Measurements from ENCODE around the gene CAPRIN2.

The CAPRIN2 gene

DNA sequence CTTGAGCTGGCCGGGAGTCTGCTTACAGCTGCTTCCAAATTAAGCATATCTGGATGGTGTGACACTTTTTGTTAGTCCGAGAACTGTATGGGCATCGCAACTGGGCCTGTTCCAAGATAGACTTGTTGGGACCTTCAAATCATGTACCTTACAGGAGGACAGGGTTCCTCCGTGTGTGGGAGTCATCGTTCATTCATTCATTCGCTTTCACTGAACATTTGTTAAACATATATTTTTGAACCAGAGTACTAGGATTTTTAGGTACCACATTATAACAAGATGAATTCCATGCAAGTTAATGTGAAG, 58.7 kb downstream of the CAPRIN2 start:
- no peaks in the 10 kb centered on the region; the same call in 1 of the 2 replicates for H3K27me3 ChIP-seq (ENCODE audit: insufficient read depth, low read length)
- H3K9ac ChIP-seq (ENCODE audit: low read depth, low read length): peak overlapping the region; percentile 67; the same call in 1 of the 2 replicates
- peak overlapping the region; percentile 82 for H3K4me3 ChIP-seq (ENCODE audit: low read length)
- H3K4me1 ChIP-seq (ENCODE audit: insufficient read depth, low read length): peaks cover 8% of the 10 kb centered on the region; the same call in 1 of the 2 replicates
- no peaks in the 10 kb centered on the region for H3K9me3 ChIP-seq (ENCODE audit: insufficient read depth, low read depth, low read length)
- H3K36me3 ChIP-seq (ENCODE audit: insufficient read depth, low read depth, low read length): no peaks in the 10 kb centered on the region; the same call in 1 of the 2 replicates
- H3K27ac ChIP-seq (ENCODE audit: low read length): peak overlapping the region; percentile 37

DNA sequence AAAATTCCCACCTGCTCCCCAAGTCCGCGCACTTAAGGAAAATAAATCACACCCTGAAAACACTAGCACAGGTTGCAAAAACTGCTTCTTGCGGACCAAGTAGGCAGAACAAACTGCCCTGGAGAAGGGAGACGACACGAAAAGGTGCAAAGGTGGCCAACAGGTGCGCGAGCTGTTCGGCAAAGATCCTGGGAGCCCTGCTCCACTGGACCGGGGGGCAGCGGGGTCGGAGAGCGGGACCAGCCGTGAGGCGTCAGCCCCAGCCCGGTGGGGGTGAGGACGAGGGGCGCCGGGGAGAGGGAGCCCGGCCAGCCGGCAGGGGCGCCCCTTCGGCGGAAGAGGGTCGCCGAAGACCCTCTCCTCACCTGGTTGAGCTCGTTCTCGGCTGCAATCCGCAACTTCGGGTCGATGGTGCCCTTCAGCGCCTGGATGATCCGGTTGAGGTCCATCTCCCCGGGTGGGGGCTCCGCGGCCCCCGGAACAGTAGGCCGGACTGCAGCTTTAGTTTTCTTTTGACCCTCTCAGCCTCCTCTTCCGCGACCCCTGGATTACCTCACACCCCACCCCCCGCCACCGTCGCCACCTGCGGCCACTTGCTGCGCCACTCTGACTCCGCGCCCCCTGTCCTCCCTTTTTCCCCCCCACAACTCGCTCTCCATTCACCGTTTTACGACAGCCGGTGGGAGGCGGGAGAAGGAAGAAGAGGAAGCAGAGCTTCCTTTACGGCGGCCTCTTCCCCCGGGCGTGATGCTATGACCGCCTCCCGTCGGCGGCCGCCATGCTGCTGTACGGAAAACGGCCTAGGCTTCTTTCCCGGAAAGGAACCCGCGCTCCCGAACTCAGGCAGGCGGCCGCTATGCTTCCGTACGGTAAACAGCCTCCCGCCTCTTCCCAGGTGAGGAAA, 59.3 kb downstream of the CAPRIN2 start, which contains the start of gene IPO8:
IPO8 (minus strand) TSS at position 671 of the 904 bp plus-strand sequence; CDS start at position 449, 222 bp downstream.
- Histone ChIP-seq H3K9me3 (ENCODE audit: insufficient read depth, low read depth, low read length) (no peaks in the 10 kb centered on the region), H3K4me3 (ENCODE audit: low read length) (peak within 1 kb of the TSS; percentile 82), H3K36me3 (ENCODE audit: insufficient read depth, low read depth, low read length) (no peaks in the 10 kb centered on the region; the same call in 1 of the 2 replicates), H3K27me3 (ENCODE audit: insufficient read depth, low read length) (no peaks in the 10 kb centered on the region; the same call in 1 of the 2 replicates), H3K4me1 (ENCODE audit: insufficient read depth, low read length) (peaks cover 8% of the 10 kb centered on the region; the same call in 1 of the 2 replicates), H3K9ac (ENCODE audit: low read depth, low read length) (peak within 1 kb of the TSS; percentile 85), H3K27ac (ENCODE audit: low read length) (peak within 1 kb of the TSS; percentile 37)

DNA sequence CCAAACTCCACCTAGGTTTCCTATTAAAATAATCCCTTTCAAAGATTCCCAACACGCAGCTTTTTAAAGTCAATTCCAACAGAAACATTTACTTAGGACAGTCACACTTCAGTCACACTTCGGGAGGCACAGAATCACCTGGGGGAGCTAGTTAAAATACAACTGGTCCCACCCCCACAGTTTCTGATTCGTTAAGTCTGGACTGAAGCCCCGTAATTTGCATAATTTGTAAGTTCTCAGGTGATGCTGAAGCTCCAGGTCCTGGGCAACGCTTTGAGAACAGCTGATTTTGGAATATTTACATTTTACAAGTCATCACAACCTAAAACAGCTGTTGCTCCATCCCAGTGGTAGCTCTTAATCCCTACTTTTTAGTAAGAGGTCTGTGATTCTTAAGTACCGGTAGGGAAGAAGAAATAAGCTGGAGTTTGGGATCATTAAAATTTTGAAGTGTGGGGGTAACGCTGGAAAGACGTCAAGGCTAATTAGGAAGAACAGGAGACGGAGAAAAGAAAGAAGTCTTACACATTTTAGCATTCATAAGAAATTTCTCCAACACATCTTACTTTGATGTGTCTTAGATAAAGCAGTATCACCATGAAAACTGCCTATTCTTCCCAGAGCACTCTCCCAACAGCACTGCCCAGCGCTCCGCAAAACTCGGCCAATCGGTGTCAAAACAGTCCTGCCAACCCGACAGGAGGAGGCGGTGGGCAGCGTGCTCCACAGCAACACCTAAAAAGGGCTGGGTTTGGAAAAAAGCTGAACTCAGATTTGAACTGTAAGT, 60.1 kb downstream of the CAPRIN2 start:
- H3K27me3 ChIP-seq (ENCODE audit: insufficient read depth, low read length): no peaks in the 10 kb centered on the region; the same call in 1 of the 2 replicates
- peaks cover 8% of the 10 kb centered on the region; the same call in 1 of the 2 replicates for H3K4me1 ChIP-seq (ENCODE audit: insufficient read depth, low read length)
- peak overlapping the region; percentile 82 for H3K4me3 ChIP-seq (ENCODE audit: low read length)
- H3K9ac ChIP-seq (ENCODE audit: low read depth, low read length): peak overlapping the region; percentile 85; the same call in 1 of the 2 replicates
- H3K9me3 ChIP-seq (ENCODE audit: insufficient read depth, low read depth, low read length): no peaks in the 10 kb centered on the region
- peaks cover 4% of the 10 kb centered on the region; the same call in 1 of the 2 replicates for H3K36me3 ChIP-seq (ENCODE audit: insufficient read depth, low read depth, low read length)
- no peak overlapping the region for H3K27ac ChIP-seq (ENCODE audit: low read length)

DNA sequence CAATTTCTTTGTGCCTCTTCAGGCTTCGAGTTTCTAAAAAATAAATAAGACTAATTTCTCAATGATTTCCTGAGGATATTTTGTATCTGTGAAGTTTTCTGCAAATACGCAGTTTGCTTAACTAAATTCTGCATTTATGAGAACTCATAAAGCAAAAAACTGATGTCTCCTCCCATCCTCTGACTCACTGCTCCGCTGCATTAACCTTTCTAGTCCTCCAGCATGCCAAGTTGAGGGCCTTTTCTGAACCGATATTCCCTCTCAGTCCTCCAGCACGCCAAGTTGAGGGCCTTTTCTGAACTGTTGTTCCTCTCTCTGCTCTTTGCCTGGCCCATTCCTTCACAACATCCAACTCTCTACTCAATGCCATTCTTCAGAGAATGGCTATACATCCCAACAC, 62.3 kb downstream of the CAPRIN2 start:
- H3K9ac ChIP-seq (ENCODE audit: low read depth, low read length): no peak overlapping the region
- no peak overlapping the region for H3K27ac ChIP-seq (ENCODE audit: low read length)
- peaks cover 4% of the 10 kb centered on the region; the same call in 1 of the 2 replicates for H3K36me3 ChIP-seq (ENCODE audit: insufficient read depth, low read depth, low read length)
- no peaks in the 10 kb centered on the region; the same call in 1 of the 2 replicates for H3K27me3 ChIP-seq (ENCODE audit: insufficient read depth, low read length)
- H3K4me1 ChIP-seq (ENCODE audit: insufficient read depth, low read length): peaks cover 8% of the 10 kb centered on the region; the same call in 1 of the 2 replicates
- H3K4me3 ChIP-seq (ENCODE audit: low read length): no peak overlapping the region
- H3K9me3 ChIP-seq (ENCODE audit: insufficient read depth, low read depth, low read length): no peaks in the 10 kb centered on the region

DNA sequence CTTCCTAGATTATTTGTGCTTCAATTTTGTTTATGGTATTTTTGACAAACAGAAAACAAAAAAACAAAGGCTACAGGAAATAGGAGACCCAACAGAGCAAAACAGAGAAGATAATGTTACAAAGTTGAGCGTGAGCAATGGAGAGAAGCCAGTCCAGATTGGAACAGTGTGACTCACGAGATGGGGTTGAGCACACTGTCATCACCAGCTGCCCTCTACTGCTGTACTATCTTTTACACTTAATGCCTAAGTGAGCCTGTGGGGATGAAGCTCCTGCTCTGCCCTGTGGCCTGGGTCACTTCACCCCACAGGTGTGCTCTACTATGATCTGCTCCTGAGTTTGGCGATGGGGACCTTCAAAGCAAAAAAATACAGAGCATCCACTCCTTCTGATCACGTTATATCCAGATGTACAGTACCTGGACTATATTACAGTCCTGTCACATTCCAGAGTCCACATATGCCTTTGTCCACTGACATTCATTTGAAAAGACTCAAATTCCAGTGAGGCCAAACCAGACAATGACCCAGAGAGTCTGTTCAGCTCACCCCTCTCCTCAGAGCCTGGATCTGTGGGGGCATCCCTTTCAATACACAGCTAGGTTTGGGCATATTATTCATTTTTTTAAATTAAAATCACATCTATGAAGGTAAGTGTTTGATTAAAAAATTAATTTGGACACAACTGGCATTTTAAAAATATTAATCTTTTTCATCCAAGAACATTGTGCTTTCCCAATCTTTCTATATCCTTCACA, 63.5 kb downstream of the CAPRIN2 start:
- peaks cover 4% of the 10 kb centered on the region; the same call in 1 of the 2 replicates for H3K36me3 ChIP-seq (ENCODE audit: insufficient read depth, low read depth, low read length)
- H3K4me3 ChIP-seq (ENCODE audit: low read length): no peak overlapping the region
- H3K9me3 ChIP-seq (ENCODE audit: insufficient read depth, low read depth, low read length): no peaks in the 10 kb centered on the region
- H3K9ac ChIP-seq (ENCODE audit: low read depth, low read length): 0 out of 2 replicates have a peak overlapping the region, but pooled peaks have one; percentile 7
- H3K4me1 ChIP-seq (ENCODE audit: insufficient read depth, low read length): peaks cover 8% of the 10 kb centered on the region; the same call in 1 of the 2 replicates
- no peaks in the 10 kb centered on the region; the same call in 1 of the 2 replicates for H3K27me3 ChIP-seq (ENCODE audit: insufficient read depth, low read length)
- no peak overlapping the region for H3K27ac ChIP-seq (ENCODE audit: low read length)

DNA sequence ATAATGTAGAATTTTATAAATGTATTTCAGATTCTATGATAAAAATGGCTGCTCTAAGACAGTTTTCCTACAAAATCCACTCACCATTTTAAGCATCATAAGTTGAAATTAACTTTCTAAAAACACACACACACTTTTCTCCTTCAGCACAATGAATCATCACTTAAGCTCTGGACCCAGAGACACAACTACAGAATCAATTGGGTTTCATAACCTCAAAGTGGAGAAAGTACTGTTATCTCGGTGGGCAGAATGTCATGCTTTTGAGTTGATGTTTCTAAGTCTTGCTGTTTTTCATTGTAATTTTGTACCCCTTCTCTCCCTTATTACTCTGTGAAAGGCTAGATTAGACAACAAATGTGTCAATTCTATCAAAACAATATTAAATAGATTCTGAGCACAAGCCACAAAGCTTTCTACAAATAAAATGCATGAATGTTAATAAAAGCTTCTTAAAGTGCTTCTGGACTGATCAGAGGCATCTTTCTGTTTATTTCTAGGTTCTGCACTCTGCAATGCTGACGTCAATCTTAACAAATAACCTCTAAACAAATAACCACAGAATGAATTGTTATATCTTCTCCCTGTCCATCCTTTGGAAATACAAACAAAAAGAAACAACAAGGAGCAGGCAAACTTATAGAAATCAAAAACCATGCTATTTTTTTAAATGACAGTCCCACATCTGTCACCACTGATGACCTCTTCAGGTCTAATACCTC, 67.3 kb downstream of the CAPRIN2 start:
- Histone ChIP-seq H3K9me3 (ENCODE audit: insufficient read depth, low read depth, low read length) (no peaks in the 10 kb centered on the region), H3K9ac (ENCODE audit: low read depth, low read length) (no peak overlapping the region), H3K36me3 (ENCODE audit: insufficient read depth, low read depth, low read length) (peaks cover 18% of the 10 kb centered on the region), H3K4me1 (ENCODE audit: insufficient read depth, low read length) (0 out of 2 replicates have a peak, but pooled peaks cover 2% of the 10 kb centered on the region), H3K27me3 (ENCODE audit: insufficient read depth, low read length) (no peaks in the 10 kb centered on the region), H3K27ac (ENCODE audit: low read length) (no peak overlapping the region), H3K4me3 (ENCODE audit: low read length) (no peak overlapping the region)

DNA sequence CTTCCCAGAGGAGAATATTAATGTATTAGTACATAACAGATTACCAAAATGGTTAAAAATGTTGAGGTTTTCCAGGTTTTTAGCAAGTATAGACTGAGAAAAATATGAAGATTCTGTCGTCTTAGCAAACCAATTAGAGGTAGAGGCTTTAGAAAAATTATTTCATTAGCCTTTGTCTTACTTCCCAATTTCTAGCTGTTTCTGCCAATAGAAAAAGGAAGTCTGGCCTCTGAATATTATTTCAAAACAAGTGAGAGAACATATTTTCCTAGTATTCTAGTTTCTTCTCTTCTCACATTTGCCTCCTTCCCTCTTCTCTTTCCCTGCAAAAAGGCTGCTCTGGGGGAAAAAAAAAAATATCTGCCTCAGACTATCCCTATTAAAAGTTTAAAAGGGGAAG, 75.5 kb downstream of the CAPRIN2 start:
- H3K27me3 ChIP-seq (ENCODE audit: insufficient read depth, low read length): no peaks in the 10 kb centered on the region
- H3K4me1 ChIP-seq (ENCODE audit: insufficient read depth, low read length): no peaks in the 10 kb centered on the region
- no peaks in the 10 kb centered on the region for H3K9me3 ChIP-seq (ENCODE audit: insufficient read depth, low read depth, low read length)
- no peak overlapping the region for H3K27ac ChIP-seq (ENCODE audit: low read length)
- no peak overlapping the region for H3K4me3 ChIP-seq (ENCODE audit: low read length)
- peaks cover 48% of the 10 kb centered on the region for H3K36me3 ChIP-seq (ENCODE audit: insufficient read depth, low read depth, low read length)
- H3K9ac ChIP-seq (ENCODE audit: low read depth, low read length): no peak overlapping the region

DNA sequence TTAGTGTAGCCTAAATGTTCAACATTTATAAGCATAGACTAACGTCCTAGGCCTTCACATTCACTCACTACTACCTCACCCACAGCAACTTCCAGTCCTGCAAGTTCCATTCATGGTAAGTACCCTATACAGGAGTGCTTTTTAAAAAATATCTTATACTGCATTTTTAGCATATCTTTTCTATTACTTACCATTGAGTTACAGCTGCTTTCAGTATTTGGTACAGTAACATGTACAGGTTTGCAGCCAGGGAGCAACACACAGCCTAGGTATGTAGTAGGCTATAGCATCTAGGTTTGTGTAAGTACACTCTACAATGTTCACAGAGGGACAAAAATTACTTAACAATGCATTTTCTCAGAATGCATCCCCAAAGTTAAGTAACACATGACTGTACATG, 76.5 kb downstream of the CAPRIN2 start:
- Histone ChIP-seq H3K4me1 (ENCODE audit: insufficient read depth, low read length) (no peaks in the 10 kb centered on the region), H3K36me3 (ENCODE audit: insufficient read depth, low read depth, low read length) (peaks cover 45% of the 10 kb centered on the region), H3K27ac (ENCODE audit: low read length) (no peak overlapping the region), H3K27me3 (ENCODE audit: insufficient read depth, low read length) (no peaks in the 10 kb centered on the region), H3K9me3 (ENCODE audit: insufficient read depth, low read depth, low read length) (no peaks in the 10 kb centered on the region), H3K4me3 (ENCODE audit: low read length) (no peak overlapping the region), H3K9ac (ENCODE audit: low read depth, low read length) (no peak overlapping the region)

DNA sequence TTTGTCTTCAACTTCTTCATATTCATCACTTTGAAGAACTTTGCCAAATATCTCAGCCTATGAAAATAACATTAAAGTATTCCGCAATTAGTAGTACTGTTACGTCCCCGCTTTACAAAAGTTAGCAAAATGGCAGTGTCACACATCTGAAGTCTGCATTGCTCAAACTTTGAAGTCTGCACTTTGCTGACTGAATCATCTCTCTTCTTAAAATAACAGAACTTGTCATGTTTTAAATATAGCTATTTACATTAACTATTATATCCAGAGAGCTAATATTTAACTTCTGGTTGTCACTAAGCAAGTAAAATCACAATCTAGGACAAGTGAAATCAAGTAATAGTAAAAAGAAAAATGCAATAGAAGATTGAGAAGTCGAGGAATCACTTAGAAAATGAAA, 93.5 kb downstream of the CAPRIN2 start:
- Histone ChIP-seq H3K4me1 (ENCODE audit: insufficient read depth, low read length) (no peaks in the 10 kb centered on the region), H3K27me3 (ENCODE audit: insufficient read depth, low read length) (no peaks in the 10 kb centered on the region), H3K4me3 (ENCODE audit: low read length) (no peak overlapping the region), H3K9ac (ENCODE audit: low read depth, low read length) (no peak overlapping the region), H3K9me3 (ENCODE audit: insufficient read depth, low read depth, low read length) (no peaks in the 10 kb centered on the region), H3K27ac (ENCODE audit: low read length) (no peak overlapping the region), H3K36me3 (ENCODE audit: insufficient read depth, low read depth, low read length) (peaks cover 47% of the 10 kb centered on the region)

All from iPS-20b (cell line).